HG02642 (cell line): ENCODE data around the gene DBF4B.
A peak's percentile ranks its signal among the peaks of the same experiment; 100 is the strongest.

Experiments used
- ATAC-seq: cut with Tn5 transposase; IDR thresholded peaks from one replicate; pipeline ENCODE4 v1.9.1; 2021; ENCODE audit warnings: mild to moderate bottlenecking; ENCODE audit not compliant: unreplicated experiment, poor library complexity

The DBF4B gene

DNA sequence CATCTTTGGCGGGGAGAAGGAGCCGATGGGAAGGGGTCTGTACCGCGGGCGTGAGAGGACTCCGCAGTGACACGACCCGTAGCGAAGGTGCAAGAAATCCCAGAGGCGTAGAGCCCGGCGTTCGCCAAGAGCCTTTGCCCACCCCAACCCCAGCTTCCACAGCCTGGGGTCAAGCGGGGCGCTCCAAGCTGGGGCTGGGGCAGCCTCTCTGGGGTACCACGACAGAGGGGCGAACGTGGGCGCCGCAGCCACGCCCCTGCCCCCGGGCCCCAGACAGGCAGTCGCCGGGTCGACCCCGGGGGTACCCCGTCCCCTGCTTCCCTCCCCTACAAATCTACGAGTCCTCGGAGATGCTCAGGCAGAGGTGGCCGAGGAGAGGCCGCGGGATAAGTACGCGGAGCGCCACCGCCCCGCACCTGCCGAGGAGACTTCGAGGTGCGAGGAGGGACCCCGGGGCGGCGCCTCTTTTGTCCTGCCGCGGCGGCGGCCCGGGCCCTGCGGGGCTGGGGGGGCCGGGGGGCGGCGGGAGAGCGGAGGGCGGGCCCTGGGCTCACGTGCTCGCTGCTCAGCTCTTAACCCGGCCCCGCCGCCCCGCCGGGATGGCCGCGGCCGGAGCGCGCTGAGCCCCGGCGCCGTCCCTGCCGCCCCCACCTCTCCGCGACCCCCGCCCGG, 50.1 kb downstream of the DBF4B start, which contains the start of gene ADAM11:
Gene ADAM11 (plus strand): TSS at position 575 of the 672 bp plus-strand sequence. CDS start 212 bp downstream, outside the sequence.
- ATAC-seq = no peak

DNA sequence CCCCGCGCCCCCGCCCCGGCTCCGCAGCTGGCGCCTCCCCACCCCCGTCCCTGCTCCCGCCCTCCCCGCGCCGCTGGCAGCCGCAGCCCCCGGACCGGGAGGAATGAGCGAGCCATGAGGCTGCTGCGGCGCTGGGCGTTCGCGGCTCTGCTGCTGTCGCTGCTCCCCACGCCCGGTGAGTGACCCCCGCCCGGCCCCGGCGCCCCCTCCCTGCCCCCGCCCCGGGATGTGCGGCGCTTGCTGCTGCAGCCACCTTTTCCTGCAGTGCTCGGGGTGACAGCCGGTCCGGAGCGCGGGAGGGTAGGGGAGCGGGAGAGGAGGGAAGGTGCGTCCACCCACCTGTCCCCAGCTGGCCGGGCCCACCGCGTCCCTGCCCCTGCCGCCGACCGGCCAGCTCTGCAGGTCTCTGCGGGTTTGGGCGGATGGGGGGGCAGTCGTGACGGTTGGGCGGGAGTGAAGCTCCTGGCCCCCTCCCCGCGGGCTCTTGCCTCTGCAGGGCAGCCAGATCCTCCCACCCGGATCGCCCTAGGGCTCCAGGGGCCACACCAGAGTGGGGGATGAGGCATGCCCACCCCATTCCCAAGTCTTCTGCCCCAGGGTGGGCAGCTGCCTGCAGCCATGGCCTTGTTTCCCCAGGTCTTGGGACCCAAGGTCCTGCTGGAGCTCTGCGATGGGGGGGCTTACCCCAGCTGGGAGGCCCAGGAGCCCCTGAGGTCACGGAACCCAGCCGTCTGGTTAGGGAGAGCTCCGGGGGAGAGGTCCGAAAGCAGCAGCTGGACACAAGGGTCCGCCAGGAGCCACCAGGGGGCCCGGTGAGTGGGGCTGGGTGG, 50.8 kb downstream of the DBF4B start:
- ATAC-seq = no peak

DNA sequence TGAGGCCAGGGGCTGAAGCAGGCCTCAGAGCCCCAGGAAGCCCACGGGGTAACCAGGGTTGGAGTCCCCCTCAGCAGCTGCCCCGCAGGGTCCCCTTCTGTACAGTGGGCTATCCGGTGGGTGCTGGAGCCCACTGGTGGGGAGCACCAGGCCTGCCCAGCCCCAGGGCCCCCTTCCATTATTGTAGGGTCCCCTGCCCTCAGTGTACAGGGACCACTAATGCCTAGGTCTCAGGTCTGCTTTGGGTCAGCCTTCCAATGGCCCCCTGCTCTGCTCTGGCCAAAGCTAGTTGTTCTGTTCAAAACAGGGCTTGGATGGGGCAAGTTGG, 51.4 kb downstream of the DBF4B start:
- no peak for ATAC-seq

DNA sequence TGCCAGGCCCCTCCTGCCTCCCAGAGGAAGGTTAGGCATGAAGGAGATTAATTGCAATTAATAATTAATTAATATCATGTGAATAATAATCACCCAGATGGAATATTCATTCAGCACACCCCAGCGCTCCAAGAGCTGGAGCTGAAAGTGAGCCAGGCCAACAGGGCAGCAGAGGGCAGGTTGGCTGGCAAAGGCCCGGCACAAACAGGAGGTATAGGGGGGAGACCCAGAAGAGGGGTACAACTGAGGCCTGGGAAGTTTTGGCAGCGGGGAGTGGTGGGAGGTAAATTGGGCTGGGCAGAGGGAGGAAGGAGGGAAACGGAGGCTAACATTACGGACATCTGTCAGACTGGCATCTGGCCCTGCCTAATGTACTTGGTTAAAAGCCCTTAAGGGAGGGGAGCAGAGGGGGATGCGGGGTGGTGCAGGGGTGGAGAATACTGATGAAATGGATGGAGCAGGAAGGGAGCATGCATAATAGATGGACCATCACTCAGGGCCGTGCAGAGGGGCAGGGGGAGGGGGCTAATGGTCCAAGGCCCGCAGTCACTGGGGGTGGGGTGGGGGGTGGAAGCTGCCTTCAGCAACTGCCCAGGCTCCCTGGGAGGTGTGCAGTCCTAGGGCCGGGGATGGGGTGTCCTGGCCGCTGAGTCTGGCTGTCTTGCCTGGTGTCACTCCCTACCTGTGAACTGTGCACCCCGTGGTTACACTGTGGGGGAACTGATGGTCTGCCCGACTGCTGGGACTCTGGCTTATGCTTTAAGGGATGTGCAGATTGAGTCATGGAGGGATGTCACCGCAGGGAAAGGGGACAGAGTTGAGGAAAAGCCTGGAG, 52.2 kb downstream of the DBF4B start:
- no peak for ATAC-seq

DNA sequence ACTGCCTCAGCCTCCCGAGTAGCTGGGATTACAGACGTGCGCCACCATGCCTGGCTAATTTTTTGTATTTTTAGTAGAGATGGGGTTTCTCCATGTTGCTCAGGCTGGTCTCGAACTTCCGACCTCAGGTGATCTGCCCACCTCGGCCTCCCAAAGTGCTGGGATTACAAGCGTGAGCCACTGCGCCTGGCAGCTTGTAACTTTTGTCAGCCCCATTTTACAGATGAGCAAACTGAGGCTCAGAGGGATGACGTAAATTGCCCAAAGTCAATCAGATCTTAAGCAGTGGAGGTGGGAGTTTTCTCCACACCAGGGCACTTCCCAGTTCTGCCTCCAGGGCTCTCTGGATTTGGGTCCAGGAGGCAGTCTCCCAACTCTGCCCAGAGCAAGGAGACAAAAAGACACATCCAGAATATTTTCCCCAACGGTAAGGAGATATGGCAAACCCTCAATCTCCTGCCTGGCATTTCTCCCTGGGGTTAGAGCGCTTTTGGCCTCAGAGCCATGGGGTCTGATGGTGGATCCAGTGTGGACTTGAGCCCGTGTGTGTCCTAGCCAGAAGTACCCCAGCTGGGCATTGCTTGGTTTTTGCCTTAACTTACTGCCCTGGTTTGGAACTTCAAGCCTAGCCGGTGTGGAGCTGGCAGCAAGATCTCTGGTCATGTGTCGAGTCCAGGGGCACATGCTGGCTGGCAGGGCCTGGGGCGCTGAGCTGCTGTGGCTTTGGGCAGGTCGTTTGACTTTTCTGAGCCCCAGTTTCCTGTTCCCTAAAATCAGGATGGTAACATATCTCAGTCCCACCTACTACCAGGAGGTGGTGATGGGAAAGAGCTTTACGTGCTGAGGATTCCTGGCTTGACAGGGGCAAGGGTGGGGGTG, 53.7 kb downstream of the DBF4B start:
- ATAC-seq = no peak

DNA sequence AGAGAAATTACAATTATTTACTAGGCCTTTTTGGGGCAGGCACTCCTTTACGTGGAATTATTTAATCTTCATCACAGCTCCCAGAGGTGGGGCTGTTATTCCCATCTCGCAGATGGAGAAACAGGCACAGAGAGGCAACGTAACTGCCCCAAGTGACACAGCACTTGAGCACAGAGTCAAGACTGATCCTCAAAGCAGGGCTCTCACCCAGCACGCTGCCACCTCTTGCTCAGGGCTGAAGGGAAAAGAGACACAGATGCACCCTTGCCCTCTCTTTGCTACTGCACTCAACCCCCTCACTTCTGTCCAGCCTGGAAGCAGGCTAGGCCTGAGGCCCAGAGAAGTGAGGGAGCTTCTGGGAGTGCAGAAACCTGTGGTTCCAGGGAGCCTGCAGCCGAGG, 54.7 kb downstream of the DBF4B start:
- ATAC-seq = no peak

DNA sequence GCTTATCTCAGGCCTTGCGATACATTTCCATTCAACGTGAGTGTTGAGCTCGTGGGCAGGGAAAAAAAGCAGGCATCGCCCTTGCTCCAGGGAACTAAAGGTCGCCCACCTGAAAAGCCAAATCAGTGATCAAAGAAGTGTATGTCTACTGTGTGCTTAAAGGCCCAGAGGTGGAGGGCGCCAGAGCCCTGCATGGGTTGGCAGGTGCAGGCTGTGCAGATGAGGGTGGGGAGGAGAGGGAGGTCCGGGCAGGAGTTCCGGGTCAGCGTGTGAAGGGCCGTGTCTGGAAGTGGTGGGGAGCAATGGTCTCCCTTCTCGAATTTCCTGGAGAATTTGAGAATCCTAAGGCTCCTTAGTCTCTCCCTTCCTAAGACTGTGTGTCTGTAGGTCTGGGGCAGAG, 57.5 kb downstream of the DBF4B start:
- no peak for ATAC-seq

DNA sequence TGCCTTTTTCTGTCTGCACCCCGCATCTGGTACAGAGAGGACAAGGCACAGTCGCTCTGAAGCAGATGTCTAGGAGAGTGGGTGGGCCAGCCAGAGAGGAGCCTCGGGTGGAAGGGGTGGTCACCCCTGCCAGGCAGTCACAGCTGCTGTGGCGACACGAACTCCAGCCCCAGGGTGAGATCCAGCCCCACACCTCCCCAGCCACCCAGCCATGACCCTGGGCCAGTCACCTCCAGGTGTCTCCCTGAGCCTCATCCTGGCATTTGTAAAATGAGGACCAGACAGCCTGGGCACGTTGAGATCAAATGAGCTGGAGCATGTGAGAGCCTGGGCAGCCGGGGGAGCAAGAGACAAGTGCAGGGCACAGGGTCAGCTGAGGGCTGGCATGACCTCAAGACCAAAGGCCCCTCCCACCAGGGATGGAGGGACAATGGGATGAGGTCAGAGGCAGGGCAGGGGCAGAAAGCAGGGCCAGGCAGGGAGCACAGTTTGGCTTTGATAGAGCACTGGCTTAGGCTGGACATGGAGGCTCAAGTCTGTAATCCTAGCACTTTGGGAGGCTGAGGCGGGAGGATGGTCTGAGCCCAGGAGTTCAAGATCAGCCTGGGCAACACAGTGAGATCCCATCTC, 58.1 kb downstream of the DBF4B start:
- no peak for ATAC-seq

DNA sequence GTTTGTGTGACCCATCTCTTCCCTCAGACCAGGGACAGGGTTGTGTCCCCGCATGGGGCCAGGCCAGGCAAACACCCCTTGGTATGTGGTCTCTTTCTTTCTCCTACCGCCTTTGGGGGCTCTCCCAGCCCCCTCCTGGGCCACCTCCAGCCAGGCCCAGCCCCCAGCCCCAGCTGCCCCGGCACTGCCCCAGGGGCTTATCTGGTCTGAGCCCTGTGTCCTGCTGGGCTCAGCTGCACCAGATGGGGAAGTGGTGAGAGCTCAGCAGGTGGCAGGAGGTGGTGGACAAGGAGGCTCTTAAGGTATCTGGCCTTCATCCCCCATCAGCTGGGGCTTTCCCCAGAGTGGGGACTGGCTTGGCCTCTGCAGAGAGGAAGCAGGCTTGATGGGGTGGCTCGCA, 59.0 kb downstream of the DBF4B start:
- ATAC-seq = no peak

DNA sequence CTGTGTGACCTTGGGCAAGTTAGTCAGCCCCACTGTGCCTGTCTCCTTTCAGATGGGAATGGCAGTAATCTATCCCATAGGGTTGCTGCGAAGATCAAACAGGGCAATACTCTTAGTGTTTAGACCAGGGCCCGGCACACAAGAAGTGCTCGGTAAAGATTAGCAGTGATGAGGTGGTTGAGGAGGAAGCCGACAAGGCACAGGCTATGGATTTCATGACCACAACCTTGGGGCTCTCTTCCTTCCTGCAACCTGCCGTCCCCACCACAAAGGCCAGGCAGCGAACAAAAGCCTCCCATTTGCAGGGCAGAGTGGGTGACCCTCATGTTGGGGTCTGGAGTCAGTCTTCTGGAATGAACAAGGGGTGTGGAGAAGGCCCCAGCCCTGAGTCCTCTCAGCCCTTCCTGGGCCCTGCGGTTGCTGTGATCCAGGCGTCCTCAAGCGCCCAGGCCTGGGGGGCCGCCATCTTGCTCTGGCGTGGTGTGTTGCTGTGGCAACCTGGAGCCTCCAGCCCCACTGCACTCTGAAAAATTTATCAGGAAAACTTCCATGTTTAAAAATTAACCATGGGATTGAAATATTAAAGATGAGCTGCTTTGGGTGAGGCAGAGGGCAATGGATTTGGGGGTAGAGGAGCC, 60.2 kb downstream of the DBF4B start:
- no peak for ATAC-seq

DNA sequence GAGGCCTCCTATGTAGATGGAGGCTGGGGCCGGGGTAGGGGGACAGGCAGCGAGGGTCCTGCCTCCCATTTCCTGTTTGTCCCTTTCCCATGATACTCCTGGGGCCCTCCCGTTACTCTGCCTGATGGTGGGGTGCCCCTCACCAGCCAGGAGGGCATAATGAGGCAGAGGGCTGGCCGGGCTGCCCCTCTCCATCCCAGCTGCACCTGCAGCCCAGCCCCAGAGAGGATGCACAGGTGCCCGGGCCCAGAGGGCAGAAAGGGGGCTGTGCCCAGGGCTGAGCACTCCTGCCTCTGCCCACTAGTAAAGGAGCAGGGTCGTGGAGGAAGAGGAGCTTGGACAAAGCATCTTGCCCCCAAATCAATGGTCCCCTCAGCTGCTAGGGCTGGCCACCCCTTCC, 60.8 kb downstream of the DBF4B start:
- ATAC-seq = no peak

DNA sequence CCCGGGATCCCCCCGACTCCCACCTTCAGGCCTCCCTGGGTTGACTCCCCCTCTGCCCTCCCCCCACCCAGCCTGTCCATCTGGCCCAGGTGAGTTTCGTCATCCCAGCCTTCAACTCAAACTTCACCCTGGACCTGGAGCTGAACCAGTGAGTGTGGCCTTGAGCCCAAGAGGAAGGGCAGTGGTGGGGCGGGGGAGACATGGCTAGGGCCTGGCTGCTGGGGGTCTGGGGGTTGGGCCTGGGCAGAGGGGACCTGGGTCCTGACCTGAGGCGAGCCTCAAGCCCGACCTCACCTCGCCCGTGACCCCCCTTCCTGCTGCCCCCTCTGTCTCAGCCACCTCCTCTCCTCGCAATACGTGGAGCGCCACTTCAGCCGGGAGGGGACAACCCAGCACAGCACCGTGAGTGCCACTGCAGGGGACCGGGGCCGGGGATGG, 61.2 kb downstream of the DBF4B start:
- no peak for ATAC-seq

DNA sequence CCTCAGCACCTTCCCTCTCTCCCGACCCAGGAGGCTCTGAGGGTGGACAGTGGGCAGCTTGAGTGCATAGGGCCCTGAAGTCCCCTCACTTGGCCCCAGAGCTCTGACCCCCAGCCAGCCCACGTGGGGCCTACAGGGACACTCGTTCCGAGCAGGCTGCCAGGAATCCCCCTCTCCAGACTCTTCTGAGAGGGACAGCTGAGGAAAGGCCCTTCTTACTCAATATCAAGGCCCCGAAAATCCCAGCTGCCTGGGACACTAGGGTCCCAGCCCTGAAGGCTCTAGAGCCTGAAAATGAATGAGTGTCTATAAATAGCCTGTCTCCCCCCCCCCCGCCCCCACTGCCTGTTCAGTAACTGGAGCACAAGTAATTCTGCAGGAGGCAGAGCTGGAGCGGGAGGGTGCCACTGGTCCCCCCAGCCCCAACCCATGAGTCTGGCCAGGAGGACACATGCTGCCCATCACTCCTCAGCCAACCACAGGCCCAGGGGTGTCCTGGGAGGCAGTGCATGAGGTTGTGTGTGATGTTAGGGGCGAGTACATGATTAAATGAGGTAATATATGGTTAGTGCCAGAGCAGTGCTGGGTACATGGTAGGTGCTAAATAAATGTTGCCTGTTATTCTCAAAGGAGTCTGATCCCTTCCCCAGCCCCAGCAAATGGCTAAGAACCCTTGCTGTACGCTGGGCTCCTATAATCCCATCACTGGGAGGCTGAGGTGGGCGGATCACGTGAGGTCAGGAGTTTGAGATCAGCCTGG, 61.9 kb downstream of the DBF4B start:
- ATAC-seq = no peak

DNA sequence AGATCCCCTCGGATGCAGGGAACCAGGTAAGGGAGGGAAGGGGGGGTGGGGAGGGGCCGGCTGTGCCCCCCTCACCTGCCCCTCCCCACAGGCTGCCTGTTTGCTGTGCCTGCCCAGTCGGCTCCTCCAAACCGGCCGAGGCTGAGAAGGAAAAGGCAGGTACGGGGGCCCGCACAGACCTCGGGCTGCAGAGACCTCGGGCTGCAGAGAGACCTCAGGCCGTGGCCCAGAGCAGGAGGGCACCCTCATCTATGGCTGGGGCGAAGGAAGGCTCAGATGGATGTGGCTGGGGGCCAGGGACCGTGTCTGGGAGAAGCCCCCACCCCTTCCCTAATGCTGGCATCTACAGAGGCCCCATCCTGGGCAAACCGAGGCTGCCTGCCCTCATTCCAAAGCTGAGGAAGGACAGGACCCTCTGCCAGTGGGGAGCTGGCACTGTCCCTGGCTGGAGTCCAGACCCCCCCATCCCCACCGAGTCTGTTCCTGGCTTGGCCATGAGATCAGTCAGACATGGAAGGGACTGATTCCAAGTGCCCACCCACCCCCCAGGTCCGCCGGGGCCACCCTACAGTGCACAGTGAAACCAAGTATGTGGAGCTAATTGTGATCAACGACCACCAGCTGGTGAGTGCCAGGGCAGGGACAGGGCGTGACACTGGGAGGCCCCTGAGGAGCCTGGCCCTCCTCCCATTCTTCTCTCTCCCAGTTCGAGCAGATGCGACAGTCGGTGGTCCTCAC, 64.0 kb downstream of the DBF4B start:
- ATAC-seq = no peak

DNA sequence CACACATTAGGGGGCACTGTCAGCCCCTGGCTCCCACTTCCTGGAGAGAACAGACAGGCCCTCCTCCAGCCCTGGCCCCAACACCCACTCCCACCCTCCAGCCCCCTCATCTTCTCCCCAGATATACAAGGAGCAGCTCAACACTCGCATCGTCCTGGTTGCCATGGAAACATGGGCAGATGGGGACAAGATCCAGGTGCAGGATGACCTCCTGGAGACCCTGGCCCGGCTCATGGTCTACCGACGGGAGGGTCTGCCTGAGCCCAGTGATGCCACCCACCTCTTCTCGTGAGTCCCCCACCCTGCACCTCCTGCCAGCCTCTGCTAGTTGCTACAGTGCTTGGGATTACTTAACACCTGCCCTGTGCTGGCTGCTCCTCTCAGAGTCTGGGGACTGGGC, 64.7 kb downstream of the DBF4B start:
- no peak for ATAC-seq

DNA sequence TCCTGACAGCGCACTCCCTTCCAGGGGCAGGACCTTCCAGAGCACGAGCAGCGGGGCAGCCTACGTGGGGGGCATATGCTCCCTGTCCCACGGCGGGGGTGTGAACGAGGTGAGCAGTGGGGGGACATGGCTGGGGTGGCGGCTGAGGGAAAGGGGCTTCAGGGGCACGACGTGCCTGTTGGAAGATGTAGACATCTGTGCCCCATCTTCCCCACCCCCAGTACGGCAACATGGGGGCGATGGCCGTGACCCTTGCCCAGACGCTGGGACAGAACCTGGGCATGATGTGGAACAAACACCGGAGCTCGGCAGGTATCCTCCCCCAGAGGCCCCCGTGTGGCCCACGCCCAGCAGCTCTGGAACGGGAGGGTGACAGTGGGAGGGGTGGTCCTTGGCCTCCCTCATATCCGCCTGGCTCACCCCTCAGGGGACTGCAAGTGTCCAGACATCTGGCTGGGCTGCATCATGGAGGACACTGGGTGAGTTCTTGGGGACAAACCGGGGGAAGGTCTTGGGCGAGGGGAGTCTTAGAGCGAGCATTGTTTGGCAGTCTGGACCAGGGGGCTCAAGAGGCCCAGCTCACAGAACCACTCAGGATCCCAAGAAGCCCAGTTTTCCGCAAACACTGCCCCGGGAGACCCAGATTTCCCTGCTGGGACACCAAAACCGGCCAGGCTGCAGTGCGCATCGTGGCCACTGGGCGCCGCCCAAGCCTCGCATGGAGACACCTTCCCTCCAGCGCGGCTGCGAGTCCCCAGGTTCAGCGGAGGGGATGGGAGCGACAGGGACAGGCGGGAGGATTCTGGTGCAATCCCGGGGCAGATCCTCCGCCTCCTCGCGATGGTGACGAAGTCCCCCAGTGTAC, 66.0 kb downstream of the DBF4B start:
- ATAC-seq = peak; percentile 38
